ENCODE measurements around the gene CIB2. TPM values are rescaled to one million over a fixed set of nuclear protein-coding genes. Genes with fewer than 3 reads are reported as not detected.

CIB2 gene
- total RNA-seq, 5 donors from 2014 or later (not counting 1 experiment from before 2014, with no cell fraction given): 0.72 to 2.8 (median 2.0) TPM

DNA sequence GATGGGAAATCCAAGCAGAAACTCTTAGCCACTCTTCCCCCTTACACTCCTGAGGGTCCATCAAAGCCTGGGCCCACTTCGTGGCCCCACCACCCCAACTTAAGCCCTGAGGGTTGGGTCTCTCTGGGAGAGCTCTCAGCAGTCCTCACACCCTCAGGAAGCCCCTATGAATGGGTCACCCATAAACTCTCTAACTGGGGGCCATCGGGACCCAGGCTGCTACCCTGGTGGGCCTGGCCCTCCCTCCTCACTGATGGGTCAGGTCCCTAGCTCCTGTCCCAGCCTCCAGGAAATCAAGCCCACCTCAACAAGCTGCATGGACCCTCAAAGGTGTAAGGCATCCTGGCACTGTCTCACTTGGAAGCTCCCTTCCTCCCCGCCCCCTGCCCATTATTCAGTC is 19.5 kb downstream of the CIB2 start:
- Histone ChIP-seq H3K27ac (ENCODE audit: low read length) (no peak overlapping the region), H3K9me3 (no peaks in the 10 kb centered on the region), H3K4me1 (ENCODE audit: control insufficient read depth in 1 of 2, extremely low read depth in 1 of 2, insufficient read depth in 2 of 2, low read length in 2 of 2) (peaks cover 0 to 6% of the 10 kb centered on the region in 2 experiments), H3K27me3 (replicated peaks in 1 of 2; ENCODE audit: control insufficient read depth in 2 of 2, extremely low read depth in 1 of 2, insufficient read depth in 2 of 2, low read length in 1 of 2) (peaks cover 0 to 3% of the 10 kb centered on the region in 2 experiments), H3K4me3 (ENCODE audit: control insufficient read depth in 1 of 2, extremely low read depth in 1 of 2, low read length in 1 of 2) (no peak overlapping the region), H3K36me3 (ENCODE audit: control insufficient read depth in 2 of 2, extremely low read depth in 1 of 2, insufficient read depth in 1 of 2, low read length in 1 of 2) (no peaks in the 10 kb centered on the region)
- Mint-ChIP-seq H3K27ac (no peak overlapping the region), H3K27me3 (no peaks in the 10 kb centered on the region), H3K4me1 (peaks cover 2 to 12% (median 7%) of the 10 kb centered on the region in 3 donors), H3K36me3 (no peaks in the 10 kb centered on the region), H3K4me3 (no peak overlapping the region), H3K9me3 (no peaks in the 10 kb centered on the region)
- 80% methylated on average over 2 of the region's 3 CpGs for WGBS (ENCODE audit: insufficient coverage)
- no peak for DNase-seq
- ATAC-seq (replicated peaks in 1 of 4): no peak
- ChIA-PET POLR2A (no interaction called here), CTCF (interaction anchor here in 1 of 2 donors (0.9 to 5.0 kb wide), 5 partner anchors 78 to 146 kb away, joined by 3 to 40 read pairs (median 31); no protein-coding TSS in a partner anchor)

DNA sequence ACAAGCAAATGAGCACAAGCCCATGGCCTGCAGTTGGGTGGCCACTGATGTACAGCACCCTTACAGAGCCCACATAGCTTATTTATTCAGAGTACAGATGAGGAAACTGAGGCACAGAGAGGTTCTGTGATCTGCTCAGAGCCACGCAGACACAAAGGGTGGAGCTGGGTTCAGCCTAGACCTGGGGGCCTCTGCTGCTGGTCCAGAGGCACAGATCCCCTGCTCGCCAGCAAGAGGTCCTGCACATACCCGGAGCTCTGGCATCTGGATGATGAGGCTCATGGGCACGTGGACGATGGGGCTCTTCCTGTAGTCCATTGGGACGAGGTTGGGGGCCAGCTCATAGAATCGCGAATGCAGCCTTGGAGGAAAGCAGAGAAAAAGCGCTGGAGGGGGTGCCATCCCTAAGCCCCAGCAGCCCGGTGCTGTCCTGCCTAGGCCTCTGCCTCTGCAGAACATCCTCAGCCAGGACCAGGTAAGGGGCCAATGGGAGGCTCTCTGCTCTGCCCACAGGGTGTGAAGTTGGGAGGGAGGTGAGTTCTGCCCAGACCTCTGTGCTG is 20.2 kb downstream of the CIB2 start:
- H3K4me3 Mint-ChIP-seq: no peak overlapping the region
- H3K36me3 Mint-ChIP-seq: no peaks in the 10 kb centered on the region
- no peaks in the 10 kb centered on the region for H3K27me3 Mint-ChIP-seq
- Histone ChIP-seq H3K4me1 (ENCODE audit: control insufficient read depth in 1 of 2, extremely low read depth in 1 of 2, insufficient read depth in 2 of 2, low read length in 2 of 2) (peaks cover 0 to 12% of the 10 kb centered on the region in 2 experiments), H3K9me3 (no peaks in the 10 kb centered on the region), H3K36me3 (ENCODE audit: control insufficient read depth in 2 of 2, extremely low read depth in 1 of 2, insufficient read depth in 1 of 2, low read length in 1 of 2) (no peaks in the 10 kb centered on the region), H3K27ac (ENCODE audit: low read length) (no peak overlapping the region), H3K4me3 (ENCODE audit: control insufficient read depth in 1 of 2, extremely low read depth in 1 of 2, low read length in 1 of 2) (no peak overlapping the region), H3K27me3 (replicated peaks in 1 of 2; ENCODE audit: control insufficient read depth in 2 of 2, extremely low read depth in 1 of 2, insufficient read depth in 2 of 2, low read length in 1 of 2) (peaks cover 0 to 3% of the 10 kb centered on the region in 2 experiments)
- CTCF ChIA-PET: interaction anchor here in 1 of 2 donors (1.4 to 5.0 kb wide), 3 partner anchors 111 to 145 kb away, joined by 3 to 40 read pairs (median 39); no protein-coding TSS in a partner anchor
- 93% methylated on average over 9 of the region's 10 CpGs for WGBS (ENCODE audit: insufficient coverage)
- H3K27ac Mint-ChIP-seq: no peak overlapping the region
- no peaks in the 10 kb centered on the region for H3K9me3 Mint-ChIP-seq
- DNase-seq (no peak), ATAC-seq (replicated peaks in 1 of 4) (no peak)
- POLR2A ChIA-PET: no interaction called here
- peaks cover 5 to 20% (median 10%) of the 10 kb centered on the region in 3 donors for H3K4me1 Mint-ChIP-seq

- ATAC-seq (replicated peaks in 1 of 4) (no peak), DNase-seq (no peak)
- Histone ChIP-seq H3K27me3 (replicated peaks in 1 of 2; ENCODE audit: control insufficient read depth in 2 of 2, extremely low read depth in 1 of 2, insufficient read depth in 2 of 2, low read length in 1 of 2) (peaks cover 0 to 3% of the 10 kb centered on the region in 2 experiments), H3K9me3 (no peaks in the 10 kb centered on the region), H3K4me3 (ENCODE audit: control insufficient read depth in 1 of 2, extremely low read depth in 1 of 2, low read length in 1 of 2) (no peak overlapping the region), H3K36me3 (ENCODE audit: control insufficient read depth in 2 of 2, extremely low read depth in 1 of 2, insufficient read depth in 1 of 2, low read length in 1 of 2) (no peaks in the 10 kb centered on the region), H3K4me1 (ENCODE audit: control insufficient read depth in 1 of 2, extremely low read depth in 1 of 2, insufficient read depth in 2 of 2, low read length in 2 of 2) (peaks cover 0 to 21% of the 10 kb centered on the region in 2 experiments), H3K27ac (ENCODE audit: low read length) (no peak overlapping the region)
- CTCF ChIA-PET: interaction anchor here (1.0 to 5.0 kb wide), 7 partner anchors 62 to 151 kb away, joined by 4 to 40 read pairs (median 16); no protein-coding TSS in a partner anchor
- no peak overlapping the region for H3K27ac Mint-ChIP-seq
- POLR2A ChIA-PET: no interaction called here
- no peaks in the 10 kb centered on the region for H3K27me3 Mint-ChIP-seq
- peaks cover 14 to 29% (median 19%) of the 10 kb centered on the region in 3 donors for H3K4me1 Mint-ChIP-seq
- no peak overlapping the region for H3K4me3 Mint-ChIP-seq
- H3K9me3 Mint-ChIP-seq: no peaks in the 10 kb centered on the region
- H3K36me3 Mint-ChIP-seq: no peaks in the 10 kb centered on the region
- whole genome bisulfite sequencing (ENCODE audit: insufficient coverage): 90% methylated on average over 6 of the region's 6 CpGs
Measured at GRCh38 chr15:78110096-78110495, 21.1 kb downstream of the CIB2 start.

GRCh38 chr15:78109156-78109555 is 22.1 kb downstream of the CIB2 start:
- no peak for DNase-seq
- Mint-ChIP-seq H3K36me3 (no peaks in the 10 kb centered on the region), H3K4me3 (no peak overlapping the region), H3K4me1 (peaks cover 24 to 38% (median 28%) of the 10 kb centered on the region in 3 donors), H3K27ac (no peak overlapping the region), H3K9me3 (no peaks in the 10 kb centered on the region), H3K27me3 (no peaks in the 10 kb centered on the region)
- POLR2A ChIA-PET: no interaction called here
- Histone ChIP-seq H3K36me3 (ENCODE audit: control insufficient read depth in 2 of 2, extremely low read depth in 1 of 2, insufficient read depth in 1 of 2, low read length in 1 of 2) (no peaks in the 10 kb centered on the region), H3K4me1 (ENCODE audit: control insufficient read depth in 1 of 2, extremely low read depth in 1 of 2, insufficient read depth in 2 of 2, low read length in 2 of 2) (peaks cover 4 to 31% of the 10 kb centered on the region in 2 experiments), H3K4me3 (ENCODE audit: control insufficient read depth in 1 of 2, extremely low read depth in 1 of 2, low read length in 1 of 2) (no peak overlapping the region), H3K27me3 (replicated peaks in 1 of 2; ENCODE audit: control insufficient read depth in 2 of 2, extremely low read depth in 1 of 2, insufficient read depth in 2 of 2, low read length in 1 of 2) (peaks cover 0 to 3% of the 10 kb centered on the region in 2 experiments), H3K27ac (ENCODE audit: low read length) (no peak overlapping the region), H3K9me3 (no peaks in the 10 kb centered on the region)
- CTCF ChIA-PET: interaction anchor here (0.6 to 5.0 kb wide), 28 partner anchors 8 to 883 kb away, joined by 3 to 40 read pairs (median 6); partner anchors contain the start of gene TBC1D2B (in 1 of the 2)
- ATAC-seq (replicated peaks in 1 of 4): no peak
- 91% methylated on average over 9 of the region's 12 CpGs for WGBS (ENCODE audit: insufficient coverage)

DNA sequence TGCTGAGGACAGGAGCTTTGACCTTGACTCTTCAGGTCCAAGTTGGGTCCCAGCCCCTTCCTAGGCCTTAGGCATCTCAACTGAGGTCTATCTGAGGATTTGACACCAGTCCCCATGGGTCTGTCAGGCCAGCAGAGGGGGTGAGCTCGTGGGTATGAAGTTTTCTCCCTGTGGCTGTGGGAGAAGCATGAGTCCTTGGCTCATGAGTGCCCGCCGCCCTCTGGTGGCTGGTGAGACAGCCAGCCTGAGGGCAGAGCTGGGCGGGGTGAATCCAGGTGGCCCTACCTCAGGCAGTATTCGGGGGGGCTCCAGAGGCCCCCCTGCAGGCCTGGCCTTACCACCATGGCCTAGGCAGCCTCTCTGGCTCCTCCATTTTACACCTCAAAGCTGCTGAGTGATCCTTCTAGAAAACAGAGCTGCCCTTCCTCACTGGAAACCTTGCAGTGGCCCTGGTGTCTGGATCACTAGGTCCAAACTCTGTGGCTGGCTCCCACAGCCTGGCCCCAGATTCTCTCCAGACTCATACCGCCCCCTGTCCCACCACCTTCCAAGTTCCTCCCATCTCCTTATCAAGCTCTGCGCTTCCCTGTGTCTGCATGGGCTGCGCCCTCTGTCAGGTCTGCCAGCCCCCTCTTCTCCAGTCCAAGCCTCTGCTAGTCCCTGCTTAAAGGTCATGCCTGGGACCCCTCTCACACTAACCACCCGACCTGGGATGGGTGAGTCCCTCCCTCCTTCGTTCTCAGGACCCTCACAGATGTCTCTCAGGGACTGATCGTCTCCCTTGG is 22.8 kb downstream of the CIB2 start:
- Mint-ChIP-seq H3K27me3 (no peaks in the 10 kb centered on the region), H3K4me3 (no peak overlapping the region), H3K9me3 (no peaks in the 10 kb centered on the region), H3K27ac (no peak overlapping the region), H3K36me3 (no peaks in the 10 kb centered on the region), H3K4me1 (peaks cover 30 to 45% (median 33%) of the 10 kb centered on the region in 3 donors)
- ATAC-seq (replicated peaks in 1 of 4) (peak; percentile 77 to 88 (median 82)), DNase-seq (peak; percentile 71 to 91 (median 82))
- 35% methylated on average over 11 of the region's 11 CpGs for WGBS (ENCODE audit: insufficient coverage)
- no peak overlapping the region for H3K27ac ChIP-seq (ENCODE audit: low read length)
- no peaks in the 10 kb centered on the region for H3K36me3 ChIP-seq (ENCODE audit: control insufficient read depth in 2 of 2, extremely low read depth in 1 of 2, insufficient read depth in 1 of 2, low read length in 1 of 2)
- POLR2A ChIA-PET: interaction anchor here (0.6 to 0.7 kb wide), 2 partner anchors 25 to 59 kb away, joined by 3 to 5 read pairs; no protein-coding TSS in a partner anchor
- H3K4me3 ChIP-seq (ENCODE audit: control insufficient read depth in 1 of 2, extremely low read depth in 1 of 2, low read length in 1 of 2): no peak overlapping the region
- H3K27me3 ChIP-seq (replicated peaks in 1 of 2; ENCODE audit: control insufficient read depth in 2 of 2, extremely low read depth in 1 of 2, insufficient read depth in 2 of 2, low read length in 1 of 2): peaks cover 0 to 3% of the 10 kb centered on the region in 2 experiments
- CTCF ChIA-PET: interaction anchor here (0.6 to 5.0 kb wide), 39 partner anchors 8 to 883 kb away, joined by 3 to 40 read pairs (median 4); partner anchors contain the start of genes CIB2 (in 1 of the 2) and TBC1D2B (in 1 of the 2)
- H3K4me1 ChIP-seq (ENCODE audit: control insufficient read depth in 1 of 2, extremely low read depth in 1 of 2, insufficient read depth in 2 of 2, low read length in 2 of 2): peaks cover 11 to 37% of the 10 kb centered on the region in 2 experiments
- H3K9me3 ChIP-seq: no peaks in the 10 kb centered on the region

DNA sequence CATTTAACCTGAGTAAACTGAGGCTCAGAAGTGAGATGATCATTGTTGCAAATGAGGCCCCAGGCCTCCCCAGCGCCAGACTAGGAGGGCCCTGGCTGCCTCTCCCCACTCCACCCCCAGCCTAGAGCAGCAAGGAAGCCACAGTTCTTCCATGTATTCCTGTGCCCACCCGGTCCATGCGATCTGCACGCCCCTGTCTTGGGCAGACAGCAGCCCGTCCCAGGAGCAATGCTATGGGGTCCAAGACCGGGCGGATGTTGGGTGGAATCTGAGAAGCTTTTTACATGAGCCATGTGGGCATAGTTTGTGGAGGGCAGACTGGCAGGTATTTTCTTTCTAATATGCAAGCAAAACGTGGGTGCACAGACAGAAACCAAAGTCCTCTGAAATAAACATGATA is 23.8 kb downstream of the CIB2 start:
- Histone ChIP-seq H3K4me3 (ENCODE audit: control insufficient read depth in 1 of 2, extremely low read depth in 1 of 2, low read length in 1 of 2) (no peak overlapping the region), H3K27me3 (replicated peaks in 1 of 2; ENCODE audit: control insufficient read depth in 2 of 2, extremely low read depth in 1 of 2, insufficient read depth in 2 of 2, low read length in 1 of 2) (peaks cover 0 to 3% of the 10 kb centered on the region in 2 experiments), H3K9me3 (no peaks in the 10 kb centered on the region), H3K27ac (ENCODE audit: low read length) (no peak overlapping the region), H3K36me3 (ENCODE audit: control insufficient read depth in 2 of 2, extremely low read depth in 1 of 2, insufficient read depth in 1 of 2, low read length in 1 of 2) (no peaks in the 10 kb centered on the region), H3K4me1 (ENCODE audit: control insufficient read depth in 1 of 2, extremely low read depth in 1 of 2, insufficient read depth in 2 of 2, low read length in 2 of 2) (peaks cover 17 to 48% of the 10 kb centered on the region in 2 experiments)
- peak overlapping the region; percentile 52 to 66 for H3K27ac Mint-ChIP-seq
- H3K9me3 Mint-ChIP-seq: no peaks in the 10 kb centered on the region
- ATAC-seq (replicated peaks in 1 of 4) (no peak), DNase-seq (no peak)
- 85% methylated on average over 6 of the region's 8 CpGs for WGBS (ENCODE audit: insufficient coverage)
- no peaks in the 10 kb centered on the region for H3K36me3 Mint-ChIP-seq
- no peak overlapping the region for H3K4me3 Mint-ChIP-seq
- POLR2A ChIA-PET: no interaction called here
- CTCF ChIA-PET: interaction anchor here (0.6 to 5.0 kb wide), 13 partner anchors 57 to 158 kb away, joined by 3 to 40 read pairs (median 4); no protein-coding TSS in a partner anchor
- no peaks in the 10 kb centered on the region for H3K27me3 Mint-ChIP-seq
- H3K4me1 Mint-ChIP-seq: peaks cover 32 to 55% (median 41%) of the 10 kb centered on the region in 3 donors

Data from T-cell (primary cell).